OCI-LY7 (cell line): ENCODE measurements around the gene TM7SF2. TPM values are rescaled to one million over a fixed set of nuclear protein-coding genes. Genes with fewer than 3 reads are reported as not detected.

Experiments used
- BruUV-seq: library from RNA; stranded (reverse); fragments of 400-500 nt; replicated peaks from 2 replicates; lab custom pipeline; 2021; lab: Mats Ljungman, UMichigan
- CTCF ChIA-PET: fragments of 300-600 bp; sonication (Branson Sonifier 250); formaldehyde crosslinking; loops from one replicate; lab custom pipeline; 2022; ENCODE audit warnings: antibody characterized with exemption; ENCODE audit not compliant: unreplicated experiment; lab: Charles Lee
- POLR2A ChIA-PET: fragments of 300-600 bp; sonication (Branson Sonifier 250); formaldehyde crosslinking; loops from one replicate; lab custom pipeline; 2022; ENCODE audit warnings: antibody characterized with exemption; lab: Charles Lee
- DNase-seq: peaks from one replicate; pipeline ENCODE4 v3.0.0-alpha.2; 2015; ENCODE audit warnings: low spot score
- H2AFZ ChIP-seq: fragments of 200-600 bp; sonication (generic), shearing (Covaris generic); 2 replicates; pipeline ENCODE4 v1.6.1; 2014; ENCODE audit warnings: mild to moderate bottlenecking, antibody characterized with exemption, low read length, moderate library complexity
- H3K27ac ChIP-seq: fragments of 200-600 bp; sonication (generic); 2 replicates; pipeline ENCODE4 v1.5.1; 2014; ENCODE audit warnings: mixed run types, low read depth, mild to moderate bottlenecking, moderate library complexity, low read length, inconsistent platforms; ENCODE audit not compliant: poor library complexity, severe bottlenecking
- H3K36me3 ChIP-seq: fragments of 200-600 bp; sonication (generic); 2 replicates; pipeline ENCODE4 v1.6.1; 2014; ENCODE audit warnings: mild to moderate bottlenecking, antibody characterized with exemption, low read length, moderate library complexity, mixed read lengths; ENCODE audit not compliant: insufficient read depth
- H3K4me1 ChIP-seq: fragments of 200-600 bp; sonication (generic); 2 replicates; pipeline ENCODE4 v1.5.1; 2014; ENCODE audit warnings: mild to moderate bottlenecking, low read length; ENCODE audit not compliant: insufficient read depth, poor library complexity, severe bottlenecking
- H3K4me2 ChIP-seq: fragments of 200-600 bp; sonication (generic); 2 replicates; pipeline ENCODE4 v1.6.1; 2014; ENCODE audit warnings: mild to moderate bottlenecking, low read length
- H3K4me3 ChIP-seq: fragments of 200-600 bp; sonication (generic); 2 replicates; pipeline ENCODE4 v1.5.1; 2014; ENCODE audit warnings: mild to moderate bottlenecking, low read depth, low read length; ENCODE audit not compliant: poor library complexity, severe bottlenecking
- H3K79me2 ChIP-seq: fragments of 200-600 bp; sonication (generic); 2 replicates; pipeline ENCODE4 v1.6.1; 2016; ENCODE audit warnings: low read depth, mild to moderate bottlenecking, low read length, moderate library complexity, mixed read lengths; ENCODE audit not compliant: insufficient read depth
- H3K9me2 ChIP-seq: fragments of 200-600 bp; sonication (generic); 2 replicates; pipeline ENCODE4 v1.6.1; 2016; ENCODE audit warnings: mild to moderate bottlenecking, low read length, mixed read lengths; ENCODE audit not compliant: insufficient read depth
- H3K9me3 ChIP-seq: fragments of 200-600 bp; sonication (generic); 2 replicates; pipeline ENCODE4 v1.6.1; 2014; ENCODE audit warnings: mild to moderate bottlenecking, mixed run types, low read length, mixed read lengths
- H4K20me1 ChIP-seq: fragments of 200-600 bp; sonication (generic); 2 replicates; pipeline ENCODE4 v1.6.1; 2014; ENCODE audit warnings: mild to moderate bottlenecking, antibody characterized with exemption, low read length, moderate library complexity, mixed read lengths; ENCODE audit not compliant: insufficient read depth
- CTCF ChIP-seq: fragments of 200-600 bp; sonication (generic); conservative IDR thresholded peaks from 2 replicates; pipeline ENCODE4 v1.5.1; 2014; ENCODE audit warnings: mild to moderate bottlenecking, antibody characterized with exemption, low read length, moderate library complexity, mixed read lengths
- EZH2phosphoT487 ChIP-seq: fragments of 200-600 bp; sonication (generic); IDR thresholded peaks from 2 replicates; pipeline ENCODE4 v1.6.1; 2018; ENCODE audit warnings: low read depth, borderline replicate concordance, mild to moderate bottlenecking, mixed run types, antibody characterized with exemption, low read length, moderate library complexity, mixed read lengths
- intact Hi-C: fragments of 100-400 bp; cut with micrococcal nuclease; formaldehyde crosslinking; loops from one replicate; pipeline ENCODE4 v1.10.0; 2022; ENCODE audit not compliant: unreplicated experiment
- total RNA-seq, 2 experiments: library from RNA; depleted of rRNA in 1 of 2; stranded (reverse); fragments of >200 nt in 1 of 2; shearing (Covaris generic) in 1 of 2; gene quantifications; 2 replicates each; pipeline ENCODE4 v1.2.3, GENCODE V29; 2014 to 2022

TM7SF2 gene
- total RNA-seq, 2 experiments from 2014 or later, result 25.8 to 54.1 TPM

GRCh38 chr11:65078151-65078550, 33.5 kb upstream of the TM7SF2 start:
- Histone ChIP-seq H3K79me2 (peaks cover 58% of the 10 kb centered on the region), H3K36me3 (peaks cover 85% of the 10 kb centered on the region), H3K9me3 (no peaks in the 10 kb centered on the region), H3K4me2 (peak overlapping the region; percentile 68), H3K9me2 (no peaks in the 10 kb centered on the region), H4K20me1 (peaks cover 11% of the 10 kb centered on the region), H3K27ac (peak overlapping the region; percentile 60), H3K4me1 (peaks cover 51% of the 10 kb centered on the region), H3K4me3 (peak overlapping the region; percentile 38), H2AFZ (no peak overlapping the region)
- no TSS peak for BruUV-seq
- intact Hi-C loops, result no loop called here
- TF ChIP-seq EZH2phosphoT487 (no peak), CTCF (peak; percentile 81)
- POLR2A ChIA-PET, result no interaction called here
- DNase-seq, result peak; percentile 71
- CTCF ChIA-PET, result interaction anchor here (1.0 kb wide), 1 partner anchor 65 kb away, joined by 4 read pairs; no protein-coding TSS in a partner anchor

- DNase-seq, result no peak
- no TSS peak for BruUV-seq
- peak overlapping the region; percentile 68 for H3K4me2 ChIP-seq
- ChIA-PET CTCF (interaction anchor here (1.0 kb wide), 1 partner anchor 66 kb away, joined by 4 read pairs; no protein-coding TSS in a partner anchor), POLR2A (no interaction called here)
- intact Hi-C loops, result no loop called here
- no peak for TF ChIP-seq CTCF
- no peak for TF ChIP-seq EZH2phosphoT487
- H3K79me2 ChIP-seq, result peaks cover 65% of the 10 kb centered on the region
- H2AFZ ChIP-seq, result no peak overlapping the region
- H3K27ac ChIP-seq, result peak overlapping the region; percentile 60
- H3K9me3 ChIP-seq, result no peaks in the 10 kb centered on the region
- peaks cover 12% of the 10 kb centered on the region for H4K20me1 ChIP-seq
- no peaks in the 10 kb centered on the region for H3K9me2 ChIP-seq
- peaks cover 89% of the 10 kb centered on the region for H3K36me3 ChIP-seq
- peaks cover 51% of the 10 kb centered on the region for H3K4me1 ChIP-seq
- peak overlapping the region; percentile 38 for H3K4me3 ChIP-seq
Observed at GRCh38 chr11:65078786-65079342, 32.8 kb upstream of the TM7SF2 start.
